ENCODE results near the gene OSBPL10.

The OSBPL10 gene

DNA sequence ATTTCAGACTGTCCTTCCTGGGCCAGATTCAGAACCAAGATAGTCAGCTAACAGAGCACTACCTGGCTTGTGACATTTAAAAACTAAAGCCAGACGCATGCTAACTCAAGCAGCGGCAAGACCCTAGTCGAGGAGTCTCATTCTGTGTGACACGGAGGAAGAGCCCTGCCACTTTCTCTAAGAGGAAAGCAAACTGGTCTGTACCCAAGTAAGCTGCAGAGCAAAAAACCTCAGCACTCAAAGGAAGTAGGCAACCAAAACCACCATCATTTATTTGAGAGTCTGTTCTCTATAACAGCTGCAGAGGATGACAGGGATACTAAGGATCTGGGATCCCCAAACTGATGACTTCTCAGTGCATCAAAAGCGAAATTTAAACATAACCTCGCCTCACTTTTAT, 152.1 kb downstream of the OSBPL10 start:
- H3K9me3 ChIP-seq (ENCODE audit: control insufficient read depth in 2 of 2, low read length in 2 of 2) = no peaks in the 10 kb centered on the region

DNA sequence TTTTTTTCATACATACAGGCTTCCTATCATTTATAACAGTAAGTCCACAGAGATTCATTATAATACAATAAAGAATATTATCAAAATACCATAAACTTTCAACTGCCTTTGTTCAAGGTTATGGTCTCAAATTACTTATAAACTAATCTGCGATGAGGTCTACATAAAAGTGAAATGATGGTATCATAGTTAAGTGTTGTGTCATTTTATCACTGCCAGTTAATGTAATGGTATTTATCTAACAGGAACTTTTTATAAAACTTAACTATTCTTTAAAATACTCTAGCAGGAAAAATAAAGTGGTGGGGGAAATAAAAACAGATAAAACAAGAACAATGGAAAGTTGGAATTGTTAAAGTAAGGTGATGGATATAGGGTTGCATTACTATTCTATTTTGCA, 153.1 kb downstream of the OSBPL10 start:
- Histone ChIP-seq H3K9me3 (ENCODE audit: control insufficient read depth in 2 of 2, low read length in 2 of 2) (no peaks in the 10 kb centered on the region), H3K9ac (ENCODE audit: low read depth in 1 of 2, low read length in 2 of 2) (no peak overlapping the region), H3K27me3 (ENCODE audit: control insufficient read depth in 2 of 2, insufficient read depth in 2 of 2, low read length in 2 of 2) (no peaks in the 10 kb centered on the region), H3K27ac (ENCODE audit: low read depth in 2 of 2, low read length in 2 of 2) (no peak overlapping the region), H3K4me3 (ENCODE audit: low read length in 2 of 2) (no peak overlapping the region), H3K4me1 (ENCODE audit: control insufficient read depth in 2 of 2, insufficient read depth in 2 of 2, low read length in 2 of 2) (no peaks in the 10 kb centered on the region), H3K36me3 (ENCODE audit: control insufficient read depth in 2 of 2, insufficient read depth in 2 of 2, low read length in 2 of 2) (no peaks in the 10 kb centered on the region)

More for the DNA sequence above, 152.1 kb downstream of the OSBPL10 start:
- Histone ChIP-seq H3K9ac (ENCODE audit: low read depth in 1 of 2, low read length in 2 of 2) (no peak overlapping the region), H3K27me3 (ENCODE audit: control insufficient read depth in 2 of 2, insufficient read depth in 2 of 2, low read length in 2 of 2) (no peaks in the 10 kb centered on the region), H3K4me1 (ENCODE audit: control insufficient read depth in 2 of 2, insufficient read depth in 2 of 2, low read length in 2 of 2) (no peaks in the 10 kb centered on the region), H3K27ac (ENCODE audit: low read depth in 2 of 2, low read length in 2 of 2) (no peak overlapping the region), H3K36me3 (ENCODE audit: control insufficient read depth in 2 of 2, insufficient read depth in 2 of 2, low read length in 2 of 2) (no peaks in the 10 kb centered on the region), H3K4me3 (ENCODE audit: low read length in 2 of 2) (no peak overlapping the region)

DNA sequence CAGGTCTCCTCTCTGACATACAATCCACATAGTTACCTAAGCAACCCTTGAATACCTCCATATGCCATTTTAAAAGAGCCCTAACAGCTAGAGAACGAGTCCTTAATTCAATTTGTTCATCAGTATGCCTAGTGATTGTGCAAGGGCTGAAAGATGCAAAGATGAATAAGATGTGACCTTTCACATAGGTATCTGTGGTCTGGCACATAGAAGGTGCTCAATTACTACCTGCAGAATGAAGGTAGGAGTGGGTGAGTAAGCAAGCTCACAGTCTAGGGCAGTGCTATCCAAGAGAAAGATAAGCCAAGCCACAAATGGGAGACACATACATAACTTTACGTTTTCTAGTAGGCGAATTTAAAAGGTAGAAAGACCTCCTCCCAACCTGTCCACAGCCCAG, 157.9 kb downstream of the OSBPL10 start:
- Histone ChIP-seq H3K27me3 (ENCODE audit: control insufficient read depth in 2 of 2, insufficient read depth in 2 of 2, low read length in 2 of 2) (no peaks in the 10 kb centered on the region), H3K4me1 (ENCODE audit: control insufficient read depth in 2 of 2, insufficient read depth in 2 of 2, low read length in 2 of 2) (no peaks in the 10 kb centered on the region)

DNA sequence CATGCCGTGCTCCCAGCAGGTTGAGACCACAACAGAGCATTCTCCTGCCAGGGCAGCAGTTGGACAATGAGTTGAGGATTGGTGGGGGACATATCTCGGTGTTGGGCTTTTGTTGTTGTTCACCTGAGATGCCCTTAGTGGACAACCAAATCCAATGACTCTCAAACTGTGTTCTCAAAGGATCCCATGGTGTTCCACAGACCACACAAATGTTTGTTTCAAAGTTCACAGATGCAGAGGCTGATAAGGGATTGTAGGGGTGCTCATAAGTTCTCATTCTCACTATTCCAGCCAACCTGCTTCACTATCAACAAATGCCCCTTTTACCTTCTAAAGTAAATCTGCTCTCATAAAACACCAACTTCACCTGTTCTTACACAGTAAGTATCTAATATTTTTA, 159.9 kb downstream of the OSBPL10 start:
- Histone ChIP-seq H3K4me1 (ENCODE audit: control insufficient read depth in 2 of 2, insufficient read depth in 2 of 2, low read length in 2 of 2) (no peaks in the 10 kb centered on the region), H3K36me3 (ENCODE audit: control insufficient read depth in 2 of 2, insufficient read depth in 2 of 2, low read length in 2 of 2) (no peaks in the 10 kb centered on the region), H3K27me3 (ENCODE audit: control insufficient read depth in 2 of 2, insufficient read depth in 2 of 2, low read length in 2 of 2) (no peaks in the 10 kb centered on the region), H3K27ac (ENCODE audit: low read depth in 2 of 2, low read length in 2 of 2) (no peak overlapping the region), H3K9ac (ENCODE audit: low read depth in 1 of 2, low read length in 2 of 2) (no peak overlapping the region), H3K4me3 (ENCODE audit: low read length in 2 of 2) (no peak overlapping the region), H3K9me3 (ENCODE audit: control insufficient read depth in 2 of 2, low read length in 2 of 2) (no peaks in the 10 kb centered on the region)

More for the DNA sequence above, 157.9 kb downstream of the OSBPL10 start:
- H3K4me3 ChIP-seq (ENCODE audit: low read length in 2 of 2) = no peak overlapping the region
- no peaks in the 10 kb centered on the region for H3K36me3 ChIP-seq (ENCODE audit: control insufficient read depth in 2 of 2, insufficient read depth in 2 of 2, low read length in 2 of 2)
- no peaks in the 10 kb centered on the region for H3K9me3 ChIP-seq (ENCODE audit: control insufficient read depth in 2 of 2, low read length in 2 of 2)
- H3K27ac ChIP-seq (ENCODE audit: low read depth in 2 of 2, low read length in 2 of 2) = no peak overlapping the region
- no peak overlapping the region for H3K9ac ChIP-seq (ENCODE audit: low read depth in 1 of 2, low read length in 2 of 2)

DNA sequence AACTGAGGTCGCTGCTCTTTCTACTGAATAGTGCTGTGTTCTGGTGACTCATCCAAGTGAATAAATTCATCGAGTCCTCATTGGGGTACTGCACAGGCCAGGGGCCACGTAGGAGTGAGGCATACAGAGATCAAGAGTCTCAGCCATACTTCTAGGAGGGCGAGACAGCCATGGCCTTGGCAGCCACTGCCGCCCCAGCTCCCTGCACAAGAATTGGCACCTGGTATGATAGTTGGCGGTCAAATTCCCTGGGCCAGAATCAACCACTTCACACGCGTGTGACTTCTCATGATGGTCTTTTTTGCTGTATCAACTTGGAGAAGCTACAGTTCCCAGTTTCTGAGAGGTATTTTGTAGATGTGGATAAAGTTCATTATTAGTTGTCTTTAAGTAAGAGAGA, 161.6 kb downstream of the OSBPL10 start:
- Histone ChIP-seq H3K36me3 (ENCODE audit: control insufficient read depth in 2 of 2, insufficient read depth in 2 of 2, low read length in 2 of 2) (no peaks in the 10 kb centered on the region), H3K4me3 (ENCODE audit: low read length in 2 of 2) (no peak overlapping the region), H3K27ac (ENCODE audit: low read depth in 2 of 2, low read length in 2 of 2) (no peak overlapping the region), H3K27me3 (ENCODE audit: control insufficient read depth in 2 of 2, insufficient read depth in 2 of 2, low read length in 2 of 2) (no peaks in the 10 kb centered on the region), H3K9me3 (ENCODE audit: control insufficient read depth in 2 of 2, low read length in 2 of 2) (no peaks in the 10 kb centered on the region), H3K4me1 (ENCODE audit: control insufficient read depth in 2 of 2, insufficient read depth in 2 of 2, low read length in 2 of 2) (no peaks in the 10 kb centered on the region), H3K9ac (ENCODE audit: low read depth in 1 of 2, low read length in 2 of 2) (no peak overlapping the region)

DNA sequence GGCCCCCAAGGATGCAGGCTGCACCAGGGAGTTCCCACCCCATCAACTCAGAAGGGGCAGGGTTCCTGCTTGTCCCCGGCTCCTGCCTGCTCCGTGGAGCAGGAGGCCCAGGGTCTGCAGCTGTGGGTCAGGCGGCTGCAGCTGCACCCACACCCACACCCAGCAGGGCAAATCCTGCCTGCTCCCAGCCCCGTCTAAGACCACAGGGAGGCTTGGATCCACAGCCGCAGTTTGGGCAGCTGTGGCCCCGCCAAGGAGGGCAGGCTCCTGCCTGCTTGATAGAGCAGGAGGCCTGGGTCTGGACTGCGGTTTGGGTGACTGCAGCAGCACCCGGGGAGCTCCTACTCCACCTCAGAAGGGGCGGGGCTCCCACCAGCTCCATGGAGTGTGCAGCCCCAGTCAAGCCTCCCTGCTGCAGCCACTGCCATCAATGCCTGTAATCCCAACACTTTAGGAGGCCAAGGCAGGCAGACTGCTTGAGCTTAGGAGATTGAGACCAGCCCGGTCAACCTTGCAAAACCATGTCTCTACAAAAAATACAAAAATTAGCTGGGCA, 163.6 kb downstream of the OSBPL10 start:
- H3K9me3 ChIP-seq (ENCODE audit: control insufficient read depth in 2 of 2, low read length in 2 of 2) = no peaks in the 10 kb centered on the region
- no peaks in the 10 kb centered on the region for H3K27me3 ChIP-seq (ENCODE audit: control insufficient read depth in 2 of 2, insufficient read depth in 2 of 2, low read length in 2 of 2)
- no peaks in the 10 kb centered on the region for H3K36me3 ChIP-seq (ENCODE audit: control insufficient read depth in 2 of 2, insufficient read depth in 2 of 2, low read length in 2 of 2)
- H3K27ac ChIP-seq (ENCODE audit: low read depth in 2 of 2, low read length in 2 of 2) = no peak overlapping the region
- no peak overlapping the region for H3K9ac ChIP-seq (ENCODE audit: low read depth in 1 of 2, low read length in 2 of 2)
- no peak overlapping the region for H3K4me3 ChIP-seq (ENCODE audit: low read length in 2 of 2)
- H3K4me1 ChIP-seq (ENCODE audit: control insufficient read depth in 2 of 2, insufficient read depth in 2 of 2, low read length in 2 of 2) = no peaks in the 10 kb centered on the region

DNA sequence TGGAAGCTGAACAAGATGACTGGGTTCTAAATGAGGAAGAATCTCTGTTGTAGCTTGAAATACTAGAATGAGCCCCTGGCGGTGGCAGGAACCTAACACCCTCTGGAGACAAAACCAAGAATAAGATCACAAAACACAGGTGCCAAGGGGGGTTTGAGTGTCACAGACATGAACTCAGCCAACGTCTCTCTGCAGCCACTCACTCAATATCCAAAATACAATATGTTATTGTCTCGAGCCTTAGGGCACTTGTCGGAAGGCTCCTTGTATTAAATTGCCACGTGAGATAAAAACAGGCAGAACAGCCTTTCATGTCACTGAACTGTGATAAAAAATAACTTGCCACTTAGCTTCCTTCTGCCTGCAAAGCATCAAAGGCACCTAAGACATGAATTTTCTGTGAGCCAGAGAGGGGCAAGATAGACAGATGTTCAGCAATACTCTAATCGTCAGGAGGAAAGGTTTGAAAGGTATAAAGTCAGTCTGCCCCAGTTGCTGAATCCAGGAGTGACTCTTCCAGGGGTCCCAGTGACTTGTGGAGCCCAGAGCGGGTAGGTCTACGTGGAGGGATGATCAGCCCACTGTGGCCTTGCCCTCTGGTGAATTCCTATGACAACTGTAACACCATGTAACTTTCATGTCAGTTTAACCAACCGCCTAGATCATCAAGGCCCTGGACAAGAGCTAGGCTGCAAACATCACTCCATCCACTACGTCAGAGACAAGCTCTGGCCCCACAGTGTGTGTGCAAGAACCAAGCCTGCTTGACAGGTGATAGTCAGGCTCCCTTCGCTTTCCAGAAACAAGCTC, 165.2 kb downstream of the OSBPL10 start:
- H3K9ac ChIP-seq (ENCODE audit: low read depth in 1 of 2, low read length in 2 of 2) = no peak overlapping the region
- H3K27ac ChIP-seq (ENCODE audit: low read depth in 2 of 2, low read length in 2 of 2) = no peak overlapping the region
- no peaks in the 10 kb centered on the region for H3K36me3 ChIP-seq (ENCODE audit: control insufficient read depth in 2 of 2, insufficient read depth in 2 of 2, low read length in 2 of 2)
- H3K4me1 ChIP-seq (ENCODE audit: control insufficient read depth in 2 of 2, insufficient read depth in 2 of 2, low read length in 2 of 2) = no peaks in the 10 kb centered on the region
- no peaks in the 10 kb centered on the region for H3K9me3 ChIP-seq (ENCODE audit: control insufficient read depth in 2 of 2, low read length in 2 of 2)
- no peaks in the 10 kb centered on the region for H3K27me3 ChIP-seq (ENCODE audit: control insufficient read depth in 2 of 2, insufficient read depth in 2 of 2, low read length in 2 of 2)
- no peak overlapping the region for H3K4me3 ChIP-seq (ENCODE audit: low read length in 2 of 2)

DNA sequence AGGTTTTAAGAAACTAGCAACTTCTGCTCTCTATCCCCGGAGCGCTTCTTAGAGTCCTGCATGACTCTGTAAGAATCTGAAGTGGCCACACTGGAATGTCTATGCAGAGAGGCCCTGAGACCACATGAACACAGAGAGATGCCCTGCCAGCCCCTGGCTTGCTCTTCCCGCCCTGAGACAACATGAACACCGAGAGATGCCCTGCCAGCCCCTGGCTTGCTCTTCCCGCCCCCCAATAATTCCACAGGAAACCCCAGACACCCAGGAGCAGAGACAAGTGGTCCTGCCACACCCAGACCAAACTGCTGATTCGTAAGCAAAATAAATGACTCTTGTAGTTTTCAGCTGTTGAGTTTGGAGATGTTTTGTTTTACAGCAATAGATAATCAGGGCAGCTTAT, 166.1 kb downstream of the OSBPL10 start:
- Histone ChIP-seq H3K9ac (ENCODE audit: low read depth in 1 of 2, low read length in 2 of 2) (no peak overlapping the region), H3K4me1 (ENCODE audit: control insufficient read depth in 2 of 2, insufficient read depth in 2 of 2, low read length in 2 of 2) (no peaks in the 10 kb centered on the region), H3K27me3 (ENCODE audit: control insufficient read depth in 2 of 2, insufficient read depth in 2 of 2, low read length in 2 of 2) (no peaks in the 10 kb centered on the region), H3K4me3 (ENCODE audit: low read length in 2 of 2) (no peak overlapping the region), H3K36me3 (ENCODE audit: control insufficient read depth in 2 of 2, insufficient read depth in 2 of 2, low read length in 2 of 2) (no peaks in the 10 kb centered on the region), H3K27ac (ENCODE audit: low read depth in 2 of 2, low read length in 2 of 2) (no peak overlapping the region), H3K9me3 (ENCODE audit: control insufficient read depth in 2 of 2, low read length in 2 of 2) (no peaks in the 10 kb centered on the region)

DNA sequence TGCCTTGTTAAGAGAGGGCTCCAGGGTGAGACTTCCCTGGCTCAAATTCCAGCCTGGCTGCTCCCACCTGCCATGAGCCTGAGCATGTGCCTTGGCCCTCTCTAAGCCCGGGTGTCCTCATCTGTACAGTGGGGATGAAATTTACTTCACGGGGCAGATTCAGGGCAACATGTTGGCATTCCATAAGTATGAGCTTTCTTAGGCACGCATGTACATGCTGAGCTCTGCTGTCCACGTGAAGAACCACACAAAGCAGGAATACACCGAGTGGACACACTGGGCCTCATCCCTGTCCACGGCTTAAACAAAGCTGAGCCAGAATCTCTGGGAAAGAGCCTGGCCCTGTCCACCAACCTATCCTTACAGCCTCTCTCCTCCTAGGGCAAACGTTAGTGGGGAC, 167.4 kb downstream of the OSBPL10 start:
- no peak overlapping the region for H3K9ac ChIP-seq (ENCODE audit: low read depth in 1 of 2, low read length in 2 of 2)
- no peak overlapping the region for H3K4me3 ChIP-seq (ENCODE audit: low read length in 2 of 2)
- no peaks in the 10 kb centered on the region for H3K4me1 ChIP-seq (ENCODE audit: control insufficient read depth in 2 of 2, insufficient read depth in 2 of 2, low read length in 2 of 2)
- H3K36me3 ChIP-seq (ENCODE audit: control insufficient read depth in 2 of 2, insufficient read depth in 2 of 2, low read length in 2 of 2) = no peaks in the 10 kb centered on the region
- no peaks in the 10 kb centered on the region for H3K9me3 ChIP-seq (ENCODE audit: control insufficient read depth in 2 of 2, low read length in 2 of 2)
- H3K27ac ChIP-seq (ENCODE audit: low read depth in 2 of 2, low read length in 2 of 2) = no peak overlapping the region
- no peaks in the 10 kb centered on the region for H3K27me3 ChIP-seq (ENCODE audit: control insufficient read depth in 2 of 2, insufficient read depth in 2 of 2, low read length in 2 of 2)

DNA sequence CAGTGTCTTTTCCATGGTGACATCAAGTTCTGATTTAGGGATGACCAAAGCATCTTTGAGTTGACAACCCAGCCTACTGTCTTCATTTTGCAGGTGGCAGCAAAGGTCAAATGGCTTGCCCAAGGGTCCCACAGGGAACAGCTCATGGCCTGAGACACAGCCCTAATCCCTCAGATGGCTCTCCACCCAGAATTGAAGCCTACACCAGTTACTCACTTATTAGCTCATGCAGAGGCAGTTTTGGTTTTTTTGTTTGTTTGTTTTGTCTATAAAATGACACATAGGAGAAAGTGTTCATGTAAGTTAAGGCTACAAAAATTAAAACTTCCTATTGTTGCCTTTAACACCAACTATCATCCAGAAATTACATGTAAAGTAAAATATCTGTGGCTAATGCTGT, 167.9 kb downstream of the OSBPL10 start:
- H3K27me3 ChIP-seq (ENCODE audit: control insufficient read depth in 2 of 2, insufficient read depth in 2 of 2, low read length in 2 of 2) = no peaks in the 10 kb centered on the region
- no peaks in the 10 kb centered on the region for H3K36me3 ChIP-seq (ENCODE audit: control insufficient read depth in 2 of 2, insufficient read depth in 2 of 2, low read length in 2 of 2)
- no peaks in the 10 kb centered on the region for H3K4me1 ChIP-seq (ENCODE audit: control insufficient read depth in 2 of 2, insufficient read depth in 2 of 2, low read length in 2 of 2)
- no peak overlapping the region for H3K27ac ChIP-seq (ENCODE audit: low read depth in 2 of 2, low read length in 2 of 2)
- no peak overlapping the region for H3K9ac ChIP-seq (ENCODE audit: low read depth in 1 of 2, low read length in 2 of 2)
- H3K4me3 ChIP-seq (ENCODE audit: low read length in 2 of 2) = no peak overlapping the region
- no peaks in the 10 kb centered on the region for H3K9me3 ChIP-seq (ENCODE audit: control insufficient read depth in 2 of 2, low read length in 2 of 2)

All from mucosa of rectum (tissue), 2 donors.